K562 (cell line): ENCODE results near the gene PPAN. TPM values are rescaled to one million over a fixed set of nuclear protein-coding genes. Genes with fewer than 3 reads are reported as not detected.
A peak's percentile ranks its signal among the peaks of the same experiment; 100 is the strongest.

Source experiments
- ATAC-seq: fragments of 200-7000 bp; cut with Tn5 transposase; 3 replicates; pipeline ENCODE4 v1.9.1; 2020; ENCODE audit warnings: moderate library complexity
- BruUV-seq: library from RNA; stranded (reverse); fragments of 400-500 nt; replicated peaks from 2 replicates; lab custom pipeline; 2021; lab: Mats Ljungman, UMichigan
- CTCF ChIA-PET: fragments of 300-600 bp; formaldehyde crosslinking; extraction: SDS; loops from one replicate; lab custom pipeline; 2021; ENCODE audit warnings: low intra/inter-chr PET ratio; lab: Yijun Ruan, JAX
- POLR2A ChIA-PET: fragments of 300-600, 350-650 bp; sonication (Branson Sonifier 250); formaldehyde crosslinking; extraction: SDS; loops from one replicate; lab custom pipeline; 2021; ENCODE audit warnings: antibody characterized with exemption, inconsistent platforms; lab: Yijun Ruan, JAX
- DNase-seq, 4 experiments: peaks; one replicate each; pipeline versions ENCODE4 v3.0.0 to v3.0.0-alpha.2; 2011 to 2018; ENCODE audit warnings: low spot score in 3 of 4, mixed read lengths in 3 of 4; ENCODE audit errors: extremely low read depth in 1 of 4
- FAIRE-seq: peaks from 2 replicates; lab custom pipeline; 2011; peaks lifted over from hg19 to GRCh38; lab: Jason Lieb, UNC
- H2AFZ ChIP-seq: 2 replicates; pipeline ENCODE4 v1.6.0; 2011; ENCODE audit warnings: low read depth, low read length, control low read depth, inconsistent platforms
- H3K27ac ChIP-seq: fragments of 200-600 bp; 3 replicates; pipeline ENCODE4 v1.8.0; 2011; ENCODE audit warnings: low read depth, mild to moderate bottlenecking, control low read depth, inconsistent platforms, low read length, moderate library complexity, mixed read lengths; ENCODE audit errors: extremely low read depth
- H3K27me3 ChIP-seq, 2 experiments: fragments of 300-600 bp in 1 of 2; 2 replicates in 1 of 2; 3 replicates in 1 of 2; pipeline versions ENCODE4 v1.6.0 to v1.8.0; 2011; ENCODE audit warnings: inconsistent platforms in 2 of 2, low read length in 2 of 2, mild to moderate bottlenecking in 1 of 2, mixed read lengths in 1 of 2, moderate library complexity in 1 of 2; ENCODE audit not compliant: control insufficient read depth in 2 of 2, insufficient read depth in 2 of 2
- H3K36me3 ChIP-seq: fragments of 300-600 bp; 3 replicates; pipeline ENCODE4 v1.8.0; 2011; ENCODE audit warnings: mild to moderate bottlenecking, low read length, inconsistent platforms; ENCODE audit not compliant: control insufficient read depth, insufficient read depth
- H3K4me1 ChIP-seq, 2 experiments: fragments of 200-600 bp in 1 of 2; replicated peaks in 1 of 2; 2 replicates in 1 of 2; 3 replicates in 1 of 2; pipeline versions ENCODE4 v1.5.1 to v1.8.0; 2011; ENCODE audit warnings: inconsistent platforms in 2 of 2, low read length in 2 of 2, mild to moderate bottlenecking in 1 of 2, mixed read lengths in 1 of 2, moderate library complexity in 1 of 2; ENCODE audit not compliant: control insufficient read depth in 2 of 2, insufficient read depth in 2 of 2
- H3K4me2 ChIP-seq: 2 replicates; pipeline ENCODE4 v1.6.1; 2011; ENCODE audit warnings: low read length, control low read depth, inconsistent platforms, mixed read lengths; ENCODE audit not compliant: insufficient read depth
- H3K4me3 ChIP-seq: fragments of 200-600 bp; sonication (generic), shearing (Covaris generic); 2 replicates; pipeline ENCODE4 v1.5.1; 2016; ENCODE audit warnings: control low read depth, inconsistent platforms
- H3K79me2 ChIP-seq: fragments of 200-600 bp; 3 replicates; pipeline ENCODE4 v1.8.0; 2011; ENCODE audit warnings: low read length, inconsistent platforms; ENCODE audit not compliant: control insufficient read depth, insufficient read depth
- H3K9ac ChIP-seq, 2 experiments: 2 replicates each; pipeline versions ENCODE4 v1.6.0 to v1.6.1; 2011; ENCODE audit warnings: low read depth in 2 of 2, low read length in 2 of 2, control low read depth in 1 of 2, inconsistent platforms in 1 of 2, mild to moderate bottlenecking in 1 of 2, mixed read lengths in 1 of 2; ENCODE audit not compliant: insufficient read depth in 1 of 2
- H3K9me1 ChIP-seq: one replicate; pipeline ENCODE4 v1.6.0; 2011; ENCODE audit warnings: inconsistent platforms, mild to moderate bottlenecking, low read length, moderate library complexity; ENCODE audit not compliant: control insufficient read depth, insufficient read depth
- H3K9me3 ChIP-seq: replicated peaks from 2 replicates; pipeline ENCODE4 v1.5.1; 2011; ENCODE audit warnings: low read depth, low read length, inconsistent platforms; ENCODE audit not compliant: control insufficient read depth, insufficient read depth
- H4K20me1 ChIP-seq: replicated peaks from 2 replicates; pipeline ENCODE4 v1.6.1; 2011; ENCODE audit warnings: low read length, inconsistent platforms, mixed read lengths; ENCODE audit not compliant: control insufficient read depth, insufficient read depth
- ETS1 ChIP-seq: conservative IDR thresholded peaks from 2 replicates; pipeline ENCODE4 v1.6.1; 2011; ENCODE audit warnings: low read depth, mild to moderate bottlenecking, low read length; ENCODE audit not compliant: control insufficient read depth
- FOXK2 ChIP-seq, 2 experiments: fragments of 450-650 bp; IDR thresholded peaks in 1 of 2; conservative IDR thresholded peaks in 1 of 2; 2 replicates each; pipeline ENCODE4 v1.6.1; 2016; ENCODE audit warnings: low read depth in 2 of 2, mild to moderate bottlenecking in 1 of 2
- PML ChIP-seq: IDR thresholded peaks from 2 replicates; pipeline ENCODE4 v1.6.1; 2012; ENCODE audit warnings: low read length, inconsistent platforms
- POLR2B ChIP-seq: fragments of 450-650 bp; IDR thresholded peaks from 2 replicates; pipeline ENCODE4 v1.6.1; 2018; ENCODE audit warnings: low read depth; ENCODE audit not compliant: partially characterized antibody
- POLR2G ChIP-seq: fragments of 200-400 bp; formaldehyde crosslinking; IDR thresholded peaks from 2 replicates; pipeline ENCODE4 v1.6.1; 2017; ENCODE audit warnings: low read depth, mild to moderate bottlenecking, antibody characterized with exemption, low read length, moderate library complexity
- RBM22 ChIP-seq: fragments of 200-400 bp; formaldehyde crosslinking; IDR thresholded peaks from 2 replicates; pipeline ENCODE4 v1.6.1; 2018; ENCODE audit warnings: low read length, low read depth; ENCODE audit not compliant: poor library complexity, severe bottlenecking
- WGBS: fragments of 100-300 bp; shearing (Covaris generic); methylation state at CpG from one replicate; pipeline ENCODE4 v1.1.6; 2016; ENCODE audit warnings: low coverage, mixed read lengths; ENCODE audit not compliant: insufficient coverage; ENCODE audit errors: missing lambda C conversion rate; 5-methylcytosine and 5-hydroxymethylcytosine counted together
- in situ Hi-C: fragments of 300-500 bp; cut with MboI; formaldehyde crosslinking; loops from 4 replicates; pipeline ENCODE4 v1.15.0; 2018; ENCODE audit warnings: inconsistent platforms, mixed read lengths
- intact Hi-C: fragments of 100-400 bp; cut with micrococcal nuclease; formaldehyde crosslinking; loops from 2 replicates; pipeline ENCODE4 v1.14.2; 2022
- polyA plus RNA-seq, 8 experiments: library from polyadenylated mRNA; depleted of rRNA in 4 of 8; stranded (reverse) in 5 of 8; unstranded in 3 of 8; fragments of >200 nt; fragmentation: Nextera tagmentation in 2 of 8; fragmentation: Illumina TruSeq in 1 of 8; extraction: Ambion mirVana in 2 of 8; extraction: Trizol in 1 of 8; gene quantifications; 2 replicates each; pipeline versions ENCODE4 v1.2.1 to v1.2.3, GENCODE V29; 2011 to 2014; ENCODE audit warnings: inconsistent platforms in 1 of 8, missing spikeins in 1 of 8
- total RNA-seq, 7 experiments: library from RNA; depleted of rRNA in 6 of 7; stranded (reverse); fragments of >200 nt in 6 of 7; fragmentation: Illumina TruSeq in 2 of 7; extraction: Trizol in 2 of 7; gene quantifications; 2 replicates each; pipeline versions ENCODE4 v1.2.1 to v1.2.3, GENCODE V29; 2011 to 2021; ENCODE audit warnings: low replicate concordance in 1 of 7

The PPAN gene
- total and polyA plus RNA-seq, 9 of the 15 experiments (the other 6 are each of a cell fraction or from before 2014, with no cell fraction given), result 2.2 to 129 (median 59.1) TPM

DNA sequence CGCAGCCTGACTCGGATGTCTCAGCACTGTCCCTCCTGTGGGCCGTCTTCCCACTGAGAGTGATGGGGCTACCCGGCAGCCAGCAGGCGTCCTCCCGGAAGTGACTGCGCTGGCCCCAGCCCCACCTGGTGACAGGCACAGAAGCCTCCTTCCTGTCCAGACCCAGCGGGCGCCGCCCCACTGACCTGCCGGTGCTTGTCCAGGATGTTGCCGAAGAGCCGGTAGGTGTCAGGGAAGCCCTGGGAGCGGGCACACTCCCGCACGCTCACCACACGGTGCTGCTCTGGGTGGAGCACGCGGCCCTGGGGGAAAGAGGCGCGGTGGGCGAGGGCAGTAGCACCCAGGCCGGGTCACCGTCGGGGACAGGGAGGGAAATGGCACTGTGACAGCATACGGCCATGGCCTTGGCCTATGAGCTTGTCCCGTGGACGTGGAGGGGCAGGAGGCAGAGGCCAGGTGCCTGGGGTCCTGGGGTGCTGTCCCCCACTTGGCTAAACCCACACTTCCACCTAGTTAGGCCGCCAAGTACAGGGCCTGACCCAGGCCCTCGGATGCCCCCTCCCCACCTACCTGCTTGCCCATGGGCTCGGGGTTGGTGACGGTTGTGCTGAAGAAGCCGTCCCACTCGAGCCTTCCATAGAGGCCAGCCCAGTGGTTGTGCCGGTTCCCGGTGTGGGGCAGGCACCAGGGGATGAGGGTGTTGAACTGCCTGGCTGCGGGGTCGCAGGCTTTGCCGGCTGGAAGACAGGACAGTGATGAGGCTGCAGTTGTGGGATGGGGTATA lies 29.6 kb downstream of the PPAN start:
- peaks cover 95% of the 10 kb centered on the region; the same call in 2 of the 3 replicates for H3K36me3 ChIP-seq

More for the DNA sequence above, 29.6 kb downstream of the PPAN start:
- peak; percentile 22; the same call in 1 of the 2 replicates for TF ChIP-seq PML
- peak; percentile 73 for TF ChIP-seq POLR2G
- TF ChIP-seq ETS1, result 0 out of 2 replicates have a peak, but pooled peaks have one; percentile 15
- peak; percentile 86 for TF ChIP-seq RBM22
- no peak for TF ChIP-seq POLR2B
- TF ChIP-seq FOXK2 (conservative IDR thresholded peaks at IDR 0.05 in 1 of 2, IDR thresholded peaks at IDR 0.05 in 1 of 2; ENCODE audit: low read depth in 2 of 2), result no peak
- ATAC-seq (no peak; the same call in 2 of the 3 replicates), FAIRE-seq (no peak), DNase-seq (no peak)
- Histone ChIP-seq H3K4me1 (peaks cover 0 to 16% of the 10 kb centered on the region in 2 experiments; a peak in 1 of 5 replicates), H3K27me3 (no peaks in the 10 kb centered on the region), H3K9ac (peak overlapping the region in 1 of 2 experiments; percentile 48; a peak in 1 of 4 replicates), H3K9me3 (no peaks in the 10 kb centered on the region), H3K9me1 (no peaks in the 10 kb centered on the region), H2AFZ (no peak overlapping the region), H4K20me1 (no peaks in the 10 kb centered on the region; the same call in 1 of the 2 replicates), H3K27ac (no peak overlapping the region), H3K4me2 (no peak overlapping the region), H3K79me2 (no peaks in the 10 kb centered on the region), H3K4me3 (no peak overlapping the region)
- ChIA-PET POLR2A (interaction anchor here (0.6 to 1.3 kb wide), 2 partner anchors 11 to 215 kb away, joined by 3 to 4 read pairs; no protein-coding TSS in a partner anchor), CTCF (no interaction called here)
- in situ Hi-C loops, result no loop called here
- intact Hi-C loops, result no loop called here
- BruUV-seq, result no TSS peak
- WGBS, result 94% methylated on average over 29 of the region's 39 CpGs
